GM19438 (cell line): Measurements from ENCODE around the gene CCNA1.

Source experiments
- ATAC-seq: cut with Tn5 transposase; IDR thresholded peaks from one replicate; pipeline ENCODE4 v1.9.1; 2021; ENCODE audit warnings: low read depth; ENCODE audit not compliant: unreplicated experiment

The CCNA1 gene

DNA sequence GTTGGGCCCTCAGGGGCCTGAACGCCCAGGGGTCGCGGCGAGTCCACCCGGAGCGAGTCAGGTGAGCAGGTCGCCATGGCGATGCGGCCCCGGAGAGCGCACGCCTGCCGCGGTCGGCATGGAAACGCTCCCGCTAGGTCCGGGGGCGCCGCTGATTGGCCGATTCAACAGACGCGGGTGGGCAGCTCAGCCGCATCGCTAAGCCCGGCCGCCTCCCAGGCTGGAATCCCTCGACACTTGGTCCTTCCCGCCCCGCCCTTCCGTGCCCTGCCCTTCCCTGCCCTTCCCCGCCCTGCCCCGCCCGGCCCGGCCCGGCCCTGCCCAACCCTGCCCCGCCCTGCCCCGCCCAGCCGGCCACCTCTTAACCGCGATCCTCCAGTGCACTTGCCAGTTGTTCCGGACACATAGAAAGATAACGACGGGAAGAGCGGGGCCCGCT is at the start of gene CCNA1:
Gene CCNA1 (plus strand): TSS at position 390 of the 439 bp plus-strand sequence. CDS start 562 bp downstream, outside the sequence.
- no peak for ATAC-seq

DNA sequence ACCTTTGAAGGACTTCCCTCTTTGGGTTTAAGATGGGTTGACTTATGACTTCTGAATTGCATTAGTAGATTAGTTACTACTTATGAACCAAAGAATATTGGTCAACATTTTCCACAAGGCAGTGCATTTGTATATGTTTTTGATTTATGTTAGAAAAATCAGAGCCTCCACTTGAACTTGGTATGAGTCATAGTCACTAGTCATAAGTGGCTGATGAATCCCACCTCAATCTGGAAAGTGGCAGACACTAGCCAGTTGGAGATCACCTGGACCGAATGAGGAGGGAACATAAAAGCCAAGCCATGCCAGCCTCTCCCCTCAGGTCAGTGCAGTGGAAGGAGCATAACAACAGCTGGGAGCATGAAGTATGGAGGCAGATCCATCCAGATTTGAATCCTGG is 46.8 kb upstream of the CCNA1 start:
- no peak for ATAC-seq

DNA sequence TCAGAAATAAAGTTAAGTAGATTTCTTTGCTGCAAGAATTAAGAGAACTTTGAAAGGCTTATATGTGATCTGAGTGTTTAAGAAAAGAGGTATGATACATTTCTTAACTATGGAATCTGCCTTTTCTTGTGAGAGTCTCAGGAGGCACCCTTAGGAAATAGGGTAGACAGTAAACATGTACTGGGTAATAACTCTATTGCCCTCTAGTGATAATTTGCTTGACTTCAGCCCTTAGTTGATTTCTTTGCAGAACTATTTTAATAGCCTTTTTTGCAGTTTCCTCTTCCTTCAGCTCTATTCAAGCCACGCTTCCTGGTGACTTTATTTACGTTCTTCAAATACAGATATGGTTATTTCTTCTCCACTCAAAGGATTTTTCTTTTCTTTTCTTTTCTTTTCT is 37.0 kb upstream of the CCNA1 start:
- ATAC-seq, result no peak

DNA sequence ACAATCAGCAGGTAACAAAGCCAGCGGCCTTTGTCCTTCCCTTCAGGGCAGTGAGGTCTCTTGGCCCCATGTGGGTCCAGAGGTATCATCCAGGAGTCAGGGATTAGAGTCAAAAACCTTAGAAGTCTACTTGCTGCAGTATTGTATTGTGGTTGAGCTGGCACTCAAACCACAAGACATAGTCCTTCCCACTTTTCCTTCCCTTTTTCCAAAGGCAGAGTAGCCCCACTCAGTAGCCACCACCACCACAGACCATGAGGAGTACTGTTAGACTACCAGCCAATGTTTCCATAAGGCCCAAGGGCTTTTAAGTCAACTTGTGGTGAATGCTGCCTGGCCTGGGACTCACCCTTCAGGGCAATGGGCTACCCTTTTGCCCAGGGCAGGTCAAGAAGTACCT is 27.1 kb upstream of the CCNA1 start:
- ATAC-seq, result no peak

DNA sequence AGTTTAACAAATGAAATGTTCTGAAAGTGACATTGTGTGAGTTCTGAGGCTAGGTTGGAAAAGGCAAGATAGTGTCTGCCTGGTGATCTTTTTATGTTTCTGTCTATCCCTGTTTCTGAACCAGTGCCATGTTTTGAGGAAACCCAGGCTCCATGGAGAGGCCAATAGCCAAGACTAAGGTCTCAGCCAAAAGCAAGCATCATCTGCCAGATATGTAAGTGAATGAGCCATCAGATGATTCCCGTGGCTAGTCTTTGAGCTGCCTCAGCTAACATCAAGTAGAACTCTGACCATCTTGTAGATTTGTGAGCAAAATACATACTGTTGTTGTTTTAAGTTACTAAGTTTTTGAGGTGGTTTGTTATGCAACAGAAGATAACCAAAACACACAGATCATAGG is 19.6 kb upstream of the CCNA1 start:
- no peak for ATAC-seq

DNA sequence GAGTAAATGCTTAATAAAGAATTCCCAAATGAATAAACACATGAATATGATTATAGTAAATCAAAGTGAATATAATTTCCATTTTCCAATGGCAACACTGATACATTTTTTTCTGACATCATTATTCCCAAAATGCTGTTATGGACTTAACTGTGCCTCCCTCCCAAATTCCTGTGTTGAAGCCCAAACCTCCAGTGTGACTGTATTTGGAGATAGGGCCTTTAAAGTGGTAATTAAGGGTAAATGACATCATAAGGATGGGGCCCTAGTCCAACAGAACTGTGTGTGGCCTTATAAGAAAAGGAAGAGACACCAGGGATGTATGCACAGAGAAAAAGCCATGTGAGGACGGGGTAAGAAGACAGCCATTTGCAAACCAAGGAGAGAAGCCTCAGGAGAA is 19.1 kb upstream of the CCNA1 start:
- ATAC-seq, result no peak

DNA sequence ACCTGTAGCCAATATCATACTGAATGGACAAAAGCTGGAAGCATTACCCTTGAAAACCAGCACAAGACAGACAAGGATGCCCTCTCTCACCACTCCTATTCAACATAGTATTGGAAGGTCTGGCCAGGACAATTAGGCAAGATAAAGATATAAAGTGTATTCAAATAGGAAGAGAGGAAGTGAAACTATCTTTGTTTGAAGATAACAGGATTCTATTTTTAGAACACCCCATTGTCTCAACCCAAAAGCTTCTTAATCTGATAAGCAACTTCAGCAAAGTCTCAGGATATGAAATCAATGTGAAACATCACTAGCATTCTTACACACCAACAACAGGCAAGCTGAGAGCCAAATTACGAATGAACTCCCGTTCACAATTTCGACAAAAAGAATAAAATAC is 17.8 kb upstream of the CCNA1 start:
- no peak for ATAC-seq

DNA sequence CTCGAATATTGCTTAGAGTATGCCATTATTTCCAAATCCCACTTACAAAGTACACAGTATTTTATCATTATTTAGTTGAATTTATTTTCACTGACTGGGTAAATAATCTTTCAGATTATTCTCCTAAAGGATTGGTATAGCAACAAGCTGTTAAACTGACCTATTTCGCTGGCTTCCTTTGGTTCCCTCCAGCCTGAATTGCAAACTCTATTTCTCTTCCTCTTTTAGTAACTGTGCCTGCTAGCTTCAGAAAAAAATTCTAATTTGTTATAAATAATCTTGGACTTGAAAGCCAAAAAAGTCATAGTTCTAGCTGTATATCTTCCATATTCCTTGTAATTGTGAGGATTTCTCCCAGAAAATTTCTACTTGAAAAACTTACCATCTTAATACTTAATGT is 15.0 kb upstream of the CCNA1 start:
- ATAC-seq, result no peak

DNA sequence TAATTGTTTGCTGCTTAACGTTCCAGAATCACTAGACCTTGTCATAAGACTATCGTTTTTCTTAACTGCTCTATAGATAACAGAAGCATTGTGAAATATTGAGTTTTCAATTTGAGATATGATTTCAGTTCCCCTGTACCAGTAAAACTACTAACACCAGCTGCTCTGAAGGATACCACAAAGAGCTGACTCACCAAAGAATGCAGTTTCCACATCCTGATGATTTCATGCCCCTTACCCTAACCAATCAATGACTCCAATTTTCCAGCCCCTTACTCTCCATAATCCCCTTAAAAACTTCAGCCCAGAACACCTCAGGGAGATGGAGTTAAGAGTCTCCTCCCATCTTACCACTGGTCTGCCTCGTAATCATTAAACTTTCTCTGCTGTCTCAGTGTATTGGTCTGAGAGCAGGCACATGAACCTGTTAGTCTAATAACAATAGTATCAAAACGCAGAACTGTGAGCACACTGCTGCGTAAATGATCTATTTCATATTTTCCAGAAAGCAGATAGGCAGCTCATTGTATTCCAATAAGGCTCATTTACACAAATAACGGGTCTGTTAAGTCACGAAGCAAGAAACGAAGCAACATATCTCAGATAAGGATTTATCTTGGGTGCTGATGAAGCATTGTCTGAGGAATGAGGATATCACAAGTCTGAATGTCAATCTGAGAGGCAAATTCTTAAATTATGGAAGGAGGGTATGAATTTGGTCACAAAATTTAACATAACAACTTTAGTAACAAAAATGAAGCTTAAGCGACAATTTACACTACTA is 14.1 kb upstream of the CCNA1 start:
- peak; percentile 69 for ATAC-seq

DNA sequence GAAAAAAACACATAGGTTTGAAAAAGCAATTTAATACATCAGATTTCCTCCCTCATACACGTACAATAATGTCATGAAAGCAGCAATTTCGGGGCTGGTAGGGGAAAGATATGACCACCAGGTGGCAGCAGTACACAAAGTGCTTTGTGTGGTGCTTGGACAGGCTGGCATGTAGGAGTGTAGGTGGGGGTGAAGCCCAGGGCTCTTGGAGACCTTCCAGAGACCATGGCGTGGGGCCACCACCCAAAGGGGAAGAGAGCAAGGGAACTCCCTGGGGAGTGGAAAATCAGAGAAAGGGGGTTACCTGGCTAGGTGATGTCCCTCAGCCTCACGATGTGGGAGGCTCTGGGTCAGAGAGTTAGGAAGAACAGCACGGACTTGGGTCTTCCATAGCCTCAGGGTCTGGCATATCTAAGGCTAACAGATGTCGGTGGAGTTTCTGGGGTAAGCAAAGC is 11.8 kb upstream of the CCNA1 start:
- ATAC-seq, result peak; percentile 72

DNA sequence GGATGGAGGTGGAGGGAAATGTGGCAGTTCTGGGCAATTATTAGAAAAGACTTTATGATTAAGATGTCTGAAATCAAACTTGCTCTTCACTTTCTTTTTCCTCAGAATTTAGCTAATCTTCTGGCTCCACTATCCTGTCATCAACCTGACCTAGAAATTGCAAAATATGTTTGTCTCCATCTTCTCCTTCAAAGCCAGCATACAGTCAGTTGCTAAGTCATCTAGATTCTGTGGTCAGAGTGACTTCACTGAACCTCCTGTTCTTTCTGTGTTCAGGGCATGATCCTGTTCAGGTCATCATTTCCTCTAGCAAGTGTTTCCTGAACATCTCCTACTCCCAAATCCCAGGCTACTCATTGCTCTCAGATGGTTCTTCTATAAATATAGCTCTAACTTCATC is 10.8 kb upstream of the CCNA1 start:
- no peak for ATAC-seq

DNA sequence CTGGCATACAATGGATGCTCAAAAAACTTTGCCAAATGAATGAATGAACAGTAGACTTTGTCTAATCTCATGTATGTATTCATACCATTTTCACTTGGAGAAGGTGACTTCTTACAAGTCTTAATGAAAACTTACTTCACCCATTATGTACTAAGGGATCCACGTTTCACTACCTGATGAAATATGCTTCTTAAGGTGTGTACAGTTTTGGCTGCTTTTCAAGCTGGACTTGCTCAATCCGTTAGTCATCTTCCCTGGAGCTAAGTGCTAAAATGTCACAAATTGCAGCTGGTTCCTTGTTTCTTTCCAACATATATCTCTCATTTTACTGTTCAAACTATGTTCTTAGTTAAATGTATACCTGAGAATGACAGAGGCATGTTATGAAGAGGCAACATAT is 4.2 kb upstream of the CCNA1 start:
- no peak for ATAC-seq

DNA sequence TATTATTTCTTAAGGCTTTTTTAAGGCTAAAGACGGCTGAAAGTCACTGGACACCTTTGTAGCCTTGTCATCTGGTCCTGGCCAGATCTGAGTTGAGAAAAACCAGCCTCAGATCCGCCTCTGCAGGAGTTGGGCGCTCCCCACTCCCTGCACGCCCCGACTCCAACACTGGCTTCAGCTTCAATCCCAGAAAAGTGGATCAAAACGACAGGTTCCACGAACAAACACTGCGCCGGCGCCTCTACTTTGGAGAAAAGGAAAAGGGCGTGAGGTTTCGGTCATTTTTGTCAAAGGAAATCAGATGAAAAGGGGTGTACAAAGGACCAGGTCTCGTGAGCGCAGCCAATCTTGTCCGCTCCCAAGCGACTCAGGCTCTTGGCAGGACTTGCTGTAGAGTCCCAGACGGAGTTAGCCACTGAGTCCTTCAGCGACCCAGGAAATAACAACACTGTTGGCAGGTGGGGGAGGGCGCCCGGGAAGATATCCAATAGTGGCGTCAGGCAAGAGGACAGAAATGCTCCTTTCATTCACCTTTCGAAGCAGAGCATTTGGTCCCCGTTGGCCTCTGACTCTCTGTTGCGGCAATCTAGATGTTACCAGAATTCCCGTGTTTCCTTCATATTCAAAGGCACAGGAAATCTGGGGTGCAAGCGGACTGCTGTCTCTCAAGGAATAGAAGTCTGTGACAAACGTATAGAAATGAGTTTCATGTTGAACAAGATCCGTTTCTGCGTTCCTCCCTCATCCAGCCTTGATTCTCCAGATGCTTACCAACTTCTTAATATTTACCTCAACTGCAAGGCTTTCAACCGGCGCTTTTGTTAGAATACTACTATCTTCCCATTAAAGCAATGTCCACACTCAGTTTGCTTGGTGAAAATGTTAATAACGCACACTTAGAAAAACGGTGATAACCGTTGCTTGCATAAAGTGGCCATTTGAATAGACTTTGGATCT is 1.8 kb upstream of the CCNA1 start:
- ATAC-seq, result no peak

DNA sequence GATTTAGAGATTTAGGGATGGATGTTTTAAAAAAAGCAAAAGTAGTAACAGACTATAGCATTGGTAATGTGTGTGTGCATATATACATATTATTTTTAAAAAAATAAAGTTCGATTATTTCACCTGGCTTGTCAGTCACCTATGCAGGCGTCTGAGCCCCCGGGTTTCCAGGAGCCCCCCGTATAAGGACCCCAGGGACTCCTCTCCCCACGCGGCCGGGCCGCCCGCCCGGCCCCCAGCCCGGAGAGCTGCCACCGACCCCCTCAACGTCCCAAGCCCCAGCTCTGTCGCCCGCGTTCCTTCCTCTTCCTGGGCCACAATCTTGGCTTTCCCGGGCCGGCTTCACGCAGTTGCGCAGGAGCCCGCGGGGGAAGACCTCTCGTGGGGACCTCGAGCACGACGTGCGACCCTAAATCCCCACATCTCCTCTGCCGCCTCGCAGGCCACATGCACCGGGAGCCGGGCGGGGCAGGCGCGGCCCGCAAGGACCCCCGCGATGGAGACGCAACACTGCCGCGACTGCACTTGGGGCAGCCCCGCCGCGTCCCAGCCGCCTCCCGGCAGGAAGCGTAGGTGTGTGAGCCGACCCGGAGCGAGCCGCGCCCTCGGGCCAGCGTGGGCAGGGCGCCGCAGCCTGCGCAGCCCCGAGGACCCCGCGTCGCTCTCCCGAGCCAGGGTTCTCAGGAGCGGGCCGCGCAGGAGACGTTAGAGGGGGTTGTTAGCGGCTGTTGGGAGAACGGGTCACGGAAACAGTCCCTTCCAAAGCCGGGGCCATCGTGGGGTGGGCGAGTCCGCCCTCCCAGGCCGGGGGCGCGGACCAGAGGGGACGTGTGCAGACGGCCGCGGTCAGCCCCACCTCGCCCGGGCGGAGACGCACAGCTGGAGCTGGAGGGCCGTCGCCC is 840 bp upstream of the CCNA1 start:
- no peak for ATAC-seq

DNA sequence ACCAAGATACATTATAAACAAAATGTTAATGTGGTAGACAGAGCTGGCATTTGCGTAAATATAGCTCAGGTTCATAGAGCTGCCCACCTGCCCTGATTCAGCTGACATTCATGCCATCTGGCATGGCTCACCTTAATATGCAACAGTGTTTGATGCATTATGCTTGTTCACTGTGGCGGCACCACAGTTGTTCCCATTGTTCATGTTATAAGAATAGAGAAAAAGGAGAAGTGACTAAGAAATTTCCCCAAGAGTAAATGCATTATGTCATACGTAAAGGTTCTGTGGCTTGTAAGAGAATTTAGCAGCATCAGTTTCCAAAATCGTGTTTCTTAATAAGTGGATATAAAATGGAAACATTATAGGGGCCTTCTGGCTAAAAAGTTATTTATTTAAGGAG is 4.5 kb downstream of the CCNA1 start:
- ATAC-seq, result no peak

DNA sequence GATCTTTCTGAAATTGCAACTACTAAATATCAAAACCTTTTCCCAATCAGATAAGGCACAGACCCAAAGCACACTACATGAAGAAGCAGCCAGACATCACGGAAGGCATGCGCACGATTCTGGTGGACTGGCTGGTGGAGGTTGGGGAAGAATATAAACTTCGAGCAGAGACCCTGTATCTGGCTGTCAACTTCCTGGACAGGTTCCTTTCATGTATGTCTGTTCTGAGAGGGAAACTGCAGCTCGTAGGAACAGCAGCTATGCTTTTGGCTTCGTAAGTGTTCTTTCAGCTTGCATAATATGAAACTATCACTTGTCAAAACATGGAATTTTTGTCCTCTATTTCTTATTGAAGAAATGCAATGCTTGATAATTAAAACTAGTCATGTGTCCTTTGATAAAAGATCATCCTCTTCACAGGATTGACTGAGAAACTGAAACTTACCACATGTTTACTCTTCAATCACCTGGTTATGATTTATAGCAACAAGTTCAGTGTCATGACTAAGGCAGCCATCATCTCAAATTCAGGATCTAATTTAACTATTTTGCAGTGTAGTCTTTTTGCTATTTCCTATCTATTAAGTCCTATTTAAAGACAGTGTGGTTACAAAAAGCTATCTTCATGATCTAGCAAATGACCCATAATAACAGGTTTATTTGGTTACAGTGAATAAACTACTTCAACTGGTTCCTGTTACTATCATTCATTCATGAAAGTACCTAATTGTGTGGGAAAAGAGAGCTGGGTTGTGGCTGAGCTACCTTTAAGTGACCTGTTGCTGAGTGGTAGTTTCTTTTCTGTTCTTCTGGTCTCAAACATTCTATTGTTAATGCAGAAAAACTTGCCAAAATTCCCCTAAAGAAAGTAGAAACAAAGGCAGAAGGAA is 6.5 kb downstream of the CCNA1 start:
- ATAC-seq, result no peak

DNA sequence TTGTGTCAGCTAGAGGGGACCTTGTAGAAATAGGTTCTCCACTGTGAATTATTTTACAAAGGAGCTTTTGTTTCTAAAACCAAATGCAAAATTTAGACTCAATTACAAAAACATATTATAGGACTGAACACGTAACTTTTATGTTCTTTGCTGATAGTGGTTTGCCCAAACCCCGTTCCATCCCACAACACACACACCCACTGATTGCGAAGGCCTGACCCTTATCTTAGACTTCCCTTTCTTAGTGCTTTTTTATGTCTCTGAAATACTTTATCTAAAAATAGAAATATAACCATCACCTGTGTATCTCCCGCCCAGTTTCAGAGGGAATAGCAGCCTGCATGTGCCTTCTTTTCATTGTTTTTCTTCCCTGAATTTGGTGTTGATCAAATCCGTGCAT is 13.0 kb downstream of the CCNA1 start:
- ATAC-seq, result no peak

DNA sequence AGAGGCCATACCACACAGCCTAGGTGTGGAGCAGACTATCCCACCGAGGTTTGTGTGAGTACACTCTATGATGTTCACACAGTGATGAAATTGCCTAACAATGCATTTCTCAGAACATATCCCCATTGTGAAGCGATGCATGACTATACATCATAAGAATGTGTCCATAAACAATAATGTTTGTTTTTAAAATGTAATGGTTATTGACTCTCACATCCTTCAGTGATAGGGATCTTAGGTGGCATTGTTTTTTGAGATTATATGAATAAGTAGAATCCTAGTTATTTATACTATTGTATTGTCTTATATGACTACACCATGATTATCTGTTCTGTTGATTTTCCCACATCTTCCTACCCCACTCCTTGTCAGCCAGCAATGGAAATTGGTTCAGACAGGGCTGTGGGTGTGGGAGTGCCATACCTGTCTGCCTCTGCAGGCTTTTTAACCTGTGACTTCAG is 13.6 kb downstream of the CCNA1 start:
- no peak for ATAC-seq

DNA sequence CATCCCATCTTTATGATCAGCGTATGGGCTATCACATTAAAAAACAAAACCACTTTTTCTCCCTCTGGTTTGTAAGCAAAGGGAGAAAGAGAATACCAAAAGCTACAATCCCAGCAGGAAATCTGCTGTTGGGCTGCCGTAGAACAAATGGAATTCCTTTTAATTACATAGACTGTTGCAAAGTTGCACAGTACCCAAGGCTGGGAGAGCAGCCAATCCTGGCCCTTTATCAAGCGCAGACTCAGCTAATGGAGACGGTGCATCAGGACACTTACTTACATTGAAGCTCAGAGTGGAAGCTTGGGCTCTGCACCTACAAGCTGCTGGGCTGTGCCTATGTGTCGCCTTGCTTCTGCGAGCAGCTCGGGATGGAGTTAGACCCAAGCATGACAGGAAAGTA is 15.2 kb downstream of the CCNA1 start:
- ATAC-seq, result no peak
